CD4-positive, alpha-beta T cell (primary cell): ENCODE measurements around the gene RRP1. TPM values are rescaled to one million over a fixed set of nuclear protein-coding genes. Genes with fewer than 3 reads are reported as not detected.

Experiments used
- ATAC-seq: fragments of 200-7000 bp; cut with Tn5 transposase; one replicate; pipeline ENCODE4 v1.10.0; 2022; ENCODE audit warnings: mild to moderate bottlenecking; ENCODE audit not compliant: poor library complexity
- CTCF ChIA-PET: fragments of 350-600 bp; sonication (Branson Sonifier 250); formaldehyde crosslinking; loops from one replicate; lab custom pipeline; 2021; ENCODE audit warnings: antibody characterized with exemption, inconsistent platforms; lab: Charles Lee
- POLR2A ChIA-PET: fragments of 350-600 bp; sonication (Branson Sonifier 250); formaldehyde crosslinking; loops from one replicate; lab custom pipeline; 2021; ENCODE audit warnings: antibody characterized with exemption, inconsistent platforms; lab: Charles Lee
- DNase-seq, 14 experiments: peaks; one replicate each; pipeline ENCODE4 v3.0.0-alpha.2; 2013 to 2020; ENCODE audit warnings: mixed read lengths in 2 of 14
- H3K27ac ChIP-seq, 2 donors: one replicate each; pipeline versions ENCODE4 v1.5.1 to v1.7.0; 2013; ENCODE audit warnings: low read length in 2 of 2, low read depth in 1 of 2, mild to moderate bottlenecking in 1 of 2
- H3K27me3 ChIP-seq, 2 experiments: 1 replicate in 1 of 2; 2 replicates in 1 of 2; pipeline versions ENCODE4 v1.6.1 to v1.7.0; 2013; ENCODE audit warnings: low read length in 2 of 2, control low read depth in 1 of 2, mild to moderate bottlenecking in 1 of 2, moderate library complexity in 1 of 2; ENCODE audit not compliant: insufficient read depth in 2 of 2, control insufficient read depth in 1 of 2
- H3K36me3 ChIP-seq: one replicate; pipeline ENCODE4 v1.6.1; 2013; ENCODE audit warnings: low read length, control low read depth; ENCODE audit not compliant: insufficient read depth
- H3K4me1 ChIP-seq: one replicate; pipeline ENCODE4 v1.6.1; 2013; ENCODE audit warnings: low read length, control low read depth; ENCODE audit not compliant: insufficient read depth
- H3K4me3 ChIP-seq: one replicate; pipeline ENCODE4 v1.5.1; 2013; ENCODE audit warnings: mild to moderate bottlenecking, low read length, moderate library complexity
- H3K9me3 ChIP-seq, 2 experiments: 1 replicate in 1 of 2; 2 replicates in 1 of 2; pipeline versions ENCODE4 v1.6.1 to v1.7.0; 2013; ENCODE audit warnings: low read length in 2 of 2, mild to moderate bottlenecking in 2 of 2, control low read depth in 1 of 2, moderate library complexity in 1 of 2; ENCODE audit not compliant: control insufficient read depth in 1 of 2, insufficient read depth in 1 of 2
- H3K27ac Mint-ChIP-seq: one replicate; pipeline ENCODE4 v1.8.0; 2020; ENCODE audit warnings: mixed read lengths
- H3K27me3 Mint-ChIP-seq: one replicate; pipeline ENCODE4 v1.8.0; 2021; ENCODE audit warnings: mixed read lengths
- H3K36me3 Mint-ChIP-seq: one replicate; pipeline ENCODE4 v1.8.0; 2021; ENCODE audit warnings: low read depth, mixed read lengths
- H3K4me1 Mint-ChIP-seq: one replicate; pipeline ENCODE4 v1.8.0; 2021; ENCODE audit warnings: low read depth, mixed read lengths
- H3K4me3 Mint-ChIP-seq: one replicate; pipeline ENCODE4 v1.8.0; 2020; ENCODE audit warnings: mild to moderate bottlenecking, mixed read lengths
- H3K9me3 Mint-ChIP-seq: one replicate; pipeline ENCODE4 v1.8.0; 2020; ENCODE audit warnings: mixed read lengths
- intact Hi-C, 2 experiments: fragments of 100-400 bp; cut with DNase I in 1 of 2; cut with micrococcal nuclease in 1 of 2; formaldehyde crosslinking; loops; one replicate each; pipeline versions ENCODE4 v1.15.1 to v1.9.0; 2023 to 2025; cut with DNase I, micrococcal nuclease
- total RNA-seq, 174 experiments: library from RNA in 2 of 174; stranded (reverse) in 2 of 174; gene quantifications; one replicate each; pipeline ENCODE4 v1.2.3 and lab custom pipeline; 2021 to 2026
- TF ChIP-seq, protein P1 (sequence below): fragments of 200-600 bp; IDR thresholded peaks from one replicate; pipeline ENCODE4 v1.8.0; 2022; ENCODE audit warnings: antibody characterized with exemption, mild to moderate bottlenecking

RRP1 gene
- total RNA-seq, 2 experiments from 2014 or later: 27.7 to 29.0 TPM

DNA sequence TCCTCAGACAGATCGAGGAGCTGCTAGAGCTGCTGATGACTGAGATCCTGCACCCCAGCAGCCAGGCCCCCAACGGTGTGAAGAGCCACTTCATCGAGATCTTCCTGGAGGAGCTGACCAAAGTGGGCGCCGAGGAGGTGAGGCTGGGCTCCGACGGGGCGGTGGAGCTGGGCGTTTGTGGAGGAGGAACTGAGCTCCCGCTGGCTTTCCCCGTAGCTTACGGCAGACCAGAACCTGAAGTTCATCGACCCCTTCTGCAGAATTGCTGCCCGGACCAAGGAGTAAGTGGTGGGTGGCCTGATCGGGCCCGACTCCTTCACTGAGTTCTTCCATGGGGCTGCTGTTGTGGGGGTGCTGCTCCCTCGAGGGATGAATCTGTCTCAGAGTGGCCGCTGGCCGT lies 8.0 kb downstream of the RRP1 start:
- POLR2A ChIA-PET: no interaction called here
- no peak overlapping the region for H3K4me3 Mint-ChIP-seq
- H3K4me1 Mint-ChIP-seq: peaks cover under 1% of the 10 kb centered on the region
- H3K9me3 Mint-ChIP-seq: no peaks in the 10 kb centered on the region
- no peak for ATAC-seq
- TF ChIP-seq, protein P1, sequence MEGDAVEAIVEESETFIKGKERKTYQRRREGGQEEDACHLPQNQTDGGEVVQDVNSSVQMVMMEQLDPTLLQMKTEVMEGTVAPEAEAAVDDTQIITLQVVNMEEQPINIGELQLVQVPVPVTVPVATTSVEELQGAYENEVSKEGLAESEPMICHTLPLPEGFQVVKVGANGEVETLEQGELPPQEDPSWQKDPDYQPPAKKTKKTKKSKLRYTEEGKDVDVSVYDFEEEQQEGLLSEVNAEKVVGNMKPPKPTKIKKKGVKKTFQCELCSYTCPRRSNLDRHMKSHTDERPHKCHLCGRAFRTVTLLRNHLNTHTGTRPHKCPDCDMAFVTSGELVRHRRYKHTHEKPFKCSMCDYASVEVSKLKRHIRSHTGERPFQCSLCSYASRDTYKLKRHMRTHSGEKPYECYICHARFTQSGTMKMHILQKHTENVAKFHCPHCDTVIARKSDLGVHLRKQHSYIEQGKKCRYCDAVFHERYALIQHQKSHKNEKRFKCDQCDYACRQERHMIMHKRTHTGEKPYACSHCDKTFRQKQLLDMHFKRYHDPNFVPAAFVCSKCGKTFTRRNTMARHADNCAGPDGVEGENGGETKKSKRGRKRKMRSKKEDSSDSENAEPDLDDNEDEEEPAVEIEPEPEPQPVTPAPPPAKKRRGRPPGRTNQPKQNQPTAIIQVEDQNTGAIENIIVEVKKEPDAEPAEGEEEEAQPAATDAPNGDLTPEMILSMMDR: no peak
- Histone ChIP-seq H3K4me1 (peaks cover under 1% of the 10 kb centered on the region), H3K27ac (no peak overlapping the region), H3K9me3 (no peaks in the 10 kb centered on the region), H3K4me3 (no peak overlapping the region), H3K27me3 (no peaks in the 10 kb centered on the region), H3K36me3 (peaks cover 91% of the 10 kb centered on the region)
- H3K27ac Mint-ChIP-seq: no peak overlapping the region
- intact Hi-C loops: loop anchor here in 1 of 2 experiments (10.0 kb wide), 2 partner anchors 267 to 537 kb away; partner anchors contain the start of gene CFAP410
- no peak for DNase-seq
- H3K36me3 Mint-ChIP-seq: peaks cover 83% of the 10 kb centered on the region
- no peaks in the 10 kb centered on the region for H3K27me3 Mint-ChIP-seq
- CTCF ChIA-PET: no interaction called here

DNA sequence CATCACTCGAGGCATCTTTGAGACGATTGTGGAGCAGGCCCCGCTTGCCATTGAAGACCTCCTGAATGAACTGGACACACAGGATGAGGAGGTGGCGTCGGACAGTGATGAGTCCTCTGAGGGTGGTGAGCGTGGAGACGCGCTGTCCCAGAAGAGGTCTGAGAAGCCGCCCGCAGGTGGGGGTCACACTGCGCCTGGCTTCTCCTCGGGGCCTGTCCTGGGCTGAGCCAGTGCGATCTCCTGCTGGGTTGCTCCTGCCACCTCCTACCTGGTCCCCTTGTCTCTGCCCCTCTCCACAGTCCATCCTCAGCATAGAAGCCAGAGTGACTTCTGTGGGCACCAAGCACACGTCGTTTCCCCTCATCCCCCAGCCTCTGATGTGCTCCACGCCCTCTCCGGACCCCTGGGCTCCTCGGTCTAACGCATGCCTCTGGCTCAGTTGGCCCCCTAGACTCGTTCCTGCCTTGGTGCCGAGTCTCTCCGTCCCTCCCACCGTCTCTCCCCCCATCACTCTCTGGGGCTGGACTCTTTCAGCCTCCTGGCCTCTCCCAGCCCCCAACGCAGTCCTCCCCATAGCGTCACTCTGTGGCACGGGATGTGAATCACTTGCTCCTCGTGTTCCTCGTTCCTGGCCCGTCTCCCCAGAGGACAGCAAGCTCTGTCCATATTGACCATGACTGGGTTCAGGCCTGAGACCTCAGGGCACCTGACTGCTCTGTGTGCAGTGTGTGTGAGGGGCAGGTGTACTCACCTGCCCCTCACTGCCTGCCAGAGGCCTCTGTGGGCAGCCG lies 8.7 kb downstream of the RRP1 start:
- intact Hi-C loops: loop anchor here in 1 of 2 experiments (10.0 kb wide), 2 partner anchors 267 to 537 kb away; partner anchors contain the start of gene CFAP410
- Mint-ChIP-seq H3K27ac (no peak overlapping the region), H3K36me3 (peaks cover 87% of the 10 kb centered on the region), H3K9me3 (no peaks in the 10 kb centered on the region), H3K27me3 (no peaks in the 10 kb centered on the region), H3K4me1 (no peaks in the 10 kb centered on the region), H3K4me3 (no peak overlapping the region)
- Histone ChIP-seq H3K27me3 (no peaks in the 10 kb centered on the region), H3K9me3 (no peaks in the 10 kb centered on the region), H3K4me1 (no peaks in the 10 kb centered on the region), H3K27ac (no peak overlapping the region), H3K4me3 (no peak overlapping the region), H3K36me3 (peaks cover 91% of the 10 kb centered on the region)
- POLR2A ChIA-PET: no interaction called here
- TF ChIP-seq, protein P1: no peak
- CTCF ChIA-PET: no interaction called here
- no peak for ATAC-seq
- no peak for DNase-seq

DNA sequence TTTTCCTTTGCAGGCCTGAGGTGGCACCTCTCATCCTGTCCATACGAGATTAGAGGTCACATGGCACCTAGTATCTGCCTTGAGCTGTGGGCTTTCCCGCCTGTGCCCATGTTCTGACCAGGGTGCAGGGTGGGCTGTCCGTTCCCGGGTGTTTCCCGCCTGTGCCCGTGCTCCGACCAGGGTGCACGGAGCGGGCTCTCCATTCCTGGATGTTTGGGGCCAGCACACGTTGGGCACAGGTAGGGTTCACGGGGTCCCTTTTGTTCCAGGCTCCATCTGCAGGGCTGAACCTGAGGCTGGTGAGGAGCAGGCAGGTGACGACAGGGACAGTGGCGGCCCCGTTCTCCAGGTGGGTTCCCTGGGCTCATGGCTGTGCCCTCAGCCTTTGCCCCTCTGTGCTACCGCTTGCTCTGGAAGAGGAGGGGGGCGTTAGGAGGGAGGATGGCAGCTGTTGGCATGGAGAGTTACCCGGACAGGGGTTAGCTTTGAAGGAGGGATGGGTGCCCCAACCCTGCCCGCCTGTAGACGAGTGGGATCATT lies 10.0 kb downstream of the RRP1 start:
- CTCF ChIA-PET: no interaction called here
- Mint-ChIP-seq H3K4me1 (no peaks in the 10 kb centered on the region), H3K4me3 (no peak overlapping the region)

More for the DNA sequence above, 10.0 kb downstream of the RRP1 start:
- POLR2A ChIA-PET: interaction anchor here (0.8 kb wide), 1 partner anchor 71 kb away, joined by 4 read pairs; no protein-coding TSS in a partner anchor
- no peak overlapping the region for H3K4me3 ChIP-seq
- Mint-ChIP-seq H3K9me3 (no peaks in the 10 kb centered on the region), H3K36me3 (peaks cover 89% of the 10 kb centered on the region), H3K27ac (no peak overlapping the region), H3K27me3 (no peaks in the 10 kb centered on the region)
- intact Hi-C loops: loop anchor here in 1 of 2 experiments (10.0 kb wide), 2 partner anchors 265 to 535 kb away; partner anchors contain the start of gene CFAP410
- peaks cover 87% of the 10 kb centered on the region for H3K36me3 ChIP-seq
- H3K4me1 ChIP-seq: no peaks in the 10 kb centered on the region
- TF ChIP-seq, protein P1: no peak
- H3K27me3 ChIP-seq: no peaks in the 10 kb centered on the region
- no peak for ATAC-seq
- H3K9me3 ChIP-seq: no peaks in the 10 kb centered on the region
- H3K27ac ChIP-seq: no peak overlapping the region
- DNase-seq: no peak
